Mesenchymal stem cell (in vitro differentiated cells and primary cell): ENCODE data around the gene PPP2R2D.
A peak's percentile ranks its signal among the peaks of the same experiment; 100 is the strongest.
"Not testable (repeated sequence)": the region's sequence is repeated elsewhere in the genome, so short reads cannot be mapped to it uniquely, and the experiment has no call there.

Experiments
- DNase-seq: peaks from one replicate; pipeline ENCODE4 v3.0.0-alpha.2; 2013
- H2AFZ ChIP-seq: one replicate; pipeline ENCODE4 v1.6.1; 2013; ENCODE audit warnings: low read depth, mild to moderate bottlenecking, control low read depth, inconsistent platforms, low read length, moderate library complexity
- H2AK5ac ChIP-seq: 2 replicates; pipeline ENCODE4 v1.6.1; 2013; ENCODE audit warnings: low read length, moderate library complexity, mild to moderate bottlenecking, inconsistent platforms; ENCODE audit not compliant: severe bottlenecking
- H2BK120ac ChIP-seq: one replicate; pipeline ENCODE4 v1.6.1; 2013; ENCODE audit warnings: low read depth, mild to moderate bottlenecking, inconsistent platforms, low read length, moderate library complexity
- H2BK12ac ChIP-seq, 2 experiments: one replicate each; pipeline ENCODE4 v1.6.1; 2013; ENCODE audit warnings: inconsistent platforms in 2 of 2, low read length in 2 of 2, mild to moderate bottlenecking in 2 of 2, moderate library complexity in 2 of 2, control low read depth in 1 of 2
- H2BK15ac ChIP-seq: one replicate; pipeline ENCODE4 v1.6.1; 2013; ENCODE audit warnings: mild to moderate bottlenecking, low read depth, inconsistent platforms; ENCODE audit not compliant: poor library complexity, severe bottlenecking
- H2BK5ac ChIP-seq: 2 replicates; pipeline ENCODE4 v1.6.1; 2013; ENCODE audit warnings: low read depth, mild to moderate bottlenecking, low read length, control low read depth, inconsistent platforms; ENCODE audit not compliant: poor library complexity, severe bottlenecking
- H3K14ac ChIP-seq, 2 experiments: one replicate each; pipeline ENCODE4 v1.6.1; 2013; ENCODE audit warnings: inconsistent platforms in 2 of 2, low read length in 2 of 2, control low read depth in 1 of 2, mild to moderate bottlenecking in 1 of 2, moderate library complexity in 1 of 2
- H3K18ac ChIP-seq, 2 experiments: one replicate each; pipeline ENCODE4 v1.6.1; 2013; ENCODE audit warnings: inconsistent platforms in 2 of 2, low read length in 2 of 2, control low read depth in 1 of 2, low read depth in 1 of 2, mild to moderate bottlenecking in 1 of 2
- H3K23ac ChIP-seq, 2 experiments: one replicate each; pipeline ENCODE4 v1.6.1; 2013; ENCODE audit warnings: inconsistent platforms in 2 of 2, low read length in 2 of 2, mild to moderate bottlenecking in 2 of 2, moderate library complexity in 2 of 2, control low read depth in 1 of 2
- H3K27ac ChIP-seq: 2 replicates; pipeline ENCODE4 v1.5.1; 2013; ENCODE audit warnings: mild to moderate bottlenecking, moderate library complexity, low read length, control low read depth, inconsistent platforms; ENCODE audit not compliant: poor library complexity, severe bottlenecking
- H3K27me3 ChIP-seq, 2 experiments: 2 replicates each; pipeline versions ENCODE4 v1.6.1 to v1.7.0; 2013; ENCODE audit warnings: low read length in 2 of 2, mild to moderate bottlenecking in 2 of 2, moderate library complexity in 2 of 2, control low read depth in 1 of 2, inconsistent platforms in 1 of 2; ENCODE audit not compliant: control insufficient read depth in 1 of 2, insufficient read depth in 1 of 2
- H3K36me3 ChIP-seq, 2 experiments: 2 replicates each; pipeline versions ENCODE4 v1.6.1 to v1.7.0; 2013; ENCODE audit warnings: low read length in 2 of 2, control low read depth in 1 of 2, inconsistent platforms in 1 of 2, low read depth in 1 of 2, mild to moderate bottlenecking in 1 of 2; ENCODE audit not compliant: insufficient read depth in 2 of 2, control insufficient read depth in 1 of 2
- H3K4ac ChIP-seq, 2 experiments: one replicate each; pipeline ENCODE4 v1.6.1; 2013; ENCODE audit warnings: inconsistent platforms in 2 of 2, low read length in 2 of 2, mild to moderate bottlenecking in 2 of 2, moderate library complexity in 2 of 2, control low read depth in 1 of 2, low read depth in 1 of 2
- H3K4me1 ChIP-seq: 2 replicates; pipeline ENCODE4 v1.6.1; 2013; ENCODE audit warnings: low read depth, low read length, control low read depth; ENCODE audit not compliant: control insufficient read depth, insufficient read depth
- H3K4me2 ChIP-seq: 2 replicates; pipeline ENCODE4 v1.6.1; 2013; ENCODE audit warnings: low read length, mild to moderate bottlenecking, inconsistent platforms; ENCODE audit not compliant: poor library complexity, severe bottlenecking
- H3K4me3 ChIP-seq, 2 experiments: 2 replicates each; pipeline versions ENCODE4 v1.5.1 to v1.7.0; 2013; ENCODE audit warnings: low read length in 2 of 2, mild to moderate bottlenecking in 2 of 2, control low read depth in 1 of 2, low read depth in 1 of 2; ENCODE audit not compliant: insufficient read depth in 1 of 2
- H3K79me1 ChIP-seq: replicated peaks from 2 replicates; pipeline ENCODE4 v1.6.1; 2013; ENCODE audit warnings: mild to moderate bottlenecking, control low read depth, low read length, inconsistent platforms; ENCODE audit not compliant: poor library complexity, severe bottlenecking
- H3K9ac ChIP-seq: 2 replicates; pipeline ENCODE4 v1.7.0; 2013; ENCODE audit warnings: mild to moderate bottlenecking, low read length, moderate library complexity
- H3K9me3 ChIP-seq: 2 replicates; pipeline ENCODE4 v1.7.0; 2013; ENCODE audit warnings: mild to moderate bottlenecking, low read length; ENCODE audit not compliant: control insufficient read depth
- H4K8ac ChIP-seq: one replicate; pipeline ENCODE4 v1.6.1; 2013; ENCODE audit warnings: inconsistent platforms, mild to moderate bottlenecking, low read length, moderate library complexity
- H4K91ac ChIP-seq: one replicate; pipeline ENCODE4 v1.6.1; 2013; ENCODE audit warnings: mild to moderate bottlenecking, low read length, inconsistent platforms
- WGBS: methylation state at CpG from one replicate; pipeline ENCODE4 v1.1.7; 2013; ENCODE audit warnings: mixed read lengths; 5-methylcytosine and 5-hydroxymethylcytosine counted together

The PPP2R2D gene

DNA sequence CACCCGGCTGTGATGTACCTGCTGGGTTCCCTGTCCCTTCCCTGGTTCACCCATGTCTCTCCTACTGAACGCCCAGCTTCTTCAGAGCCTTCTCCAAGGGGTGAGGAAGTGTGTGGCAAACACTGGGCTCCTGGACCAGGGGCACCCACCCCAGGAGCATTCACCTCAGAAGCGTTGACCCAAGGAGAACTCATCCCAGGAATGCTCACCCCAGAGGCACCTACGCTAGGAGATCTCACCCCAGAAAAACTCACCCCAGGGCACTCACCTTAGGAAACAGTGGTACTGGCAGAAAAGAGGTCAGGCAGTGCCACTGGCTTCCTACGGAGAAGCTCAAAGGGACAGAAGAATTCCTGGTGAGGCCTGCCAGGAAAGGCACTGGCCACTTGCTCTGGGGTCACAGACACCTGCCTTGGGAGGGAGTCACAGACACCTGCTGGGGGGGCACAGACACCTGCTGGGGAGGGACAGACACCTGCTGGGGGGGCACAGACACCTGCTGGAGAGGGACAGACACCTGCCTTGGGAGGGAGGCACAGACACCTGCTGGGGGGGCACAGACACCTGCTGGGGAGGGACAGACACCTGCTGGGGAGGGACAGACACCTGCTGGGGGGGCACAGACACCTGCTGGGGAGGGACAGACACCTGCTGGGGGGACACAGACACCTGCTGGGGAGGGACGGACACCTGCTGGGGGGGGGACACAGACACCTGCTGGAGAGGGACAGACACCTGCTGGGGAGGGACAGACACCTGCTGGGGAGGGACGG is 17.0 kb upstream of the PPP2R2D start:
- not testable (repeated sequence) for H3K79me1 ChIP-seq, H3K4me2 ChIP-seq, H3K23ac ChIP-seq, DNase-seq, H3K27ac ChIP-seq, H3K4ac ChIP-seq, H3K9me3 ChIP-seq, H2BK120ac ChIP-seq, H3K14ac ChIP-seq, H2BK5ac ChIP-seq, H3K18ac ChIP-seq, H2AK5ac ChIP-seq, H3K9ac ChIP-seq, H3K4me3 ChIP-seq, H2BK12ac ChIP-seq, H4K8ac ChIP-seq, H2BK15ac ChIP-seq, H4K91ac ChIP-seq, H3K36me3 ChIP-seq, H2AFZ ChIP-seq, H3K4me1 ChIP-seq
- H3K27me3 ChIP-seq = peaks cover 0 to 32% of the 10 kb centered on the region in 2 experiments
- WGBS = 74% methylated on average over 4 of the region's 7 CpGs

DNA sequence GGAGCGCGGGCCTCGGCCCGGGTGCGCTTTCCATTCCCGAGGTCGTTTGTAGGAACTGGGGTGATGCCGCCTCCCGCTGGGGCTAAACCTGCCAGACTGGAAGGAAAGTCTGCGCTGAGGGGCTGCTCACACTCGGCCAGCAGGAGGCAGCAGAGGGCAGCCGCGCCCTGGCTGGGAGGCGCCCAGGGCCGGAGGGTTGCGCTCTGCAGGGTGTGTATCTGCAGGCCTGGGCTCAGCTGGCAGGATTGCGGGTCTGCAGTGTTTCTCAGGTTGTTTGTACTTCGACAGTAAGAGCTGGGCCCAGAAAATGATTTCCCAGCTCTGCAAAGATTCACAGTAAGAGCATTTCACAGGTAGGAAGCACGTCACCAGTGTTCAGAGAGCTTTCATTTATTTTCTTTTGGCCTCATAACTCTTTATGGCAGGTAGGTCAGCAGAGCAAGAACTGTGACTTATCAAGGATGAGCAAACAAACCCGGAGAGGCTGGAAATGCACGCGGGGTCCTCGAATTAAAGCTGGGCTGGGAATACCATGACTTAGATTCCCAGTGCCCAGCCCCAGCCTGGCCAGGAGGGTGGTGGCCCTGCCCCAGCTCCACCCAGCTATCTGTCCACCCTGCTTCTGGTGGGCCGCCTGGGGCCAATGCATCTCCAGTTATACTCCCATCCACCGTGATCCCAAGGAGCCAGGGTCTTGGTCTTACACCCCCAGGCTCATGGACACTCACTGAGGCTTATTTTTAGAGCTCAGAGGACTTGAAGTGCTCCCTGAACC is 15.2 kb upstream of the PPP2R2D start:
- no peak overlapping the region for H3K18ac ChIP-seq
- H2BK120ac ChIP-seq = no peak overlapping the region
- no peak overlapping the region for H4K8ac ChIP-seq
- H2BK15ac ChIP-seq = no peak overlapping the region
- no peak overlapping the region for H3K9ac ChIP-seq
- H3K23ac ChIP-seq = no peak overlapping the region
- no peak overlapping the region for H2BK5ac ChIP-seq
- no peaks in the 10 kb centered on the region for H3K4me1 ChIP-seq
- H3K79me1 ChIP-seq = no peaks in the 10 kb centered on the region
- peak; percentile 43 for DNase-seq
- H3K4ac ChIP-seq = no peak overlapping the region
- no peaks in the 10 kb centered on the region for H3K36me3 ChIP-seq
- H3K4me2 ChIP-seq = no peak overlapping the region
- H3K27me3 ChIP-seq = peaks cover 0 to 41% of the 10 kb centered on the region in 2 experiments
- H2AFZ ChIP-seq = no peak overlapping the region
- H2AK5ac ChIP-seq = no peak overlapping the region
- H4K91ac ChIP-seq = no peak overlapping the region
- H3K14ac ChIP-seq = no peak overlapping the region
- no peak overlapping the region for H2BK12ac ChIP-seq
- no peak overlapping the region for H3K4me3 ChIP-seq
- no peak overlapping the region for H3K27ac ChIP-seq
- H3K9me3 ChIP-seq = peaks cover 3% of the 10 kb centered on the region
- WGBS = 29% methylated on average over 25 of the region's 25 CpGs

DNA sequence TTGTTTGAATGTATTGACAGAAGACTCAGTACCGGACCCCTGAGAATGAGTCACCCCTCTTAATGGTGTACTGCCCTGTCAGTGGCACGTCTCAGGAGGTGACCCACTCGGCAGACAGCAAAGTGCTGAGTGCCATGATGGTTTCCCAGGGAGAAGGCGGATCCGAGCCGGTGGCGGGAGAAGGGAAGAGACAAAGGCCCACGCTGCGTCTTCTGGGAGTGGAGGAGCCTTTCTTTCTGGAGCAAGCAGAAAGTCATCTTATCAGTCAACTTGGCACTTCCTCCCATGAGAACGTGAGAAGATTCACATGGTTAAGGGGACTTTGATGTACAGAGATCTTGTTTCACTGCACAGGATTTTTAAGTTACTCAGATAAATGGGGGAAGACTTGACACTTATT is 14.6 kb upstream of the PPP2R2D start:
- Histone ChIP-seq H3K9ac (no peak overlapping the region), H3K9me3 (peaks cover 3% of the 10 kb centered on the region), H3K27ac (no peak overlapping the region), H2BK5ac (no peak overlapping the region), H2AFZ (no peak overlapping the region), H4K8ac (no peak overlapping the region), H3K18ac (no peak overlapping the region), H3K4me1 (peaks cover 2% of the 10 kb centered on the region), H3K4me2 (no peak overlapping the region), H3K36me3 (no peaks in the 10 kb centered on the region), H2BK120ac (no peak overlapping the region), H4K91ac (no peak overlapping the region), H3K4ac (no peak overlapping the region), H3K14ac (no peak overlapping the region), H2BK15ac (no peak overlapping the region), H3K27me3 (peaks cover 1 to 46% of the 10 kb centered on the region in 2 experiments), H2BK12ac (no peak overlapping the region), H2AK5ac (no peak overlapping the region), H3K79me1 (no peaks in the 10 kb centered on the region), H3K4me3 (no peak overlapping the region), H3K23ac (no peak overlapping the region)
- no peak for DNase-seq
- 84% methylated on average over 10 of the region's 10 CpGs for WGBS

DNA sequence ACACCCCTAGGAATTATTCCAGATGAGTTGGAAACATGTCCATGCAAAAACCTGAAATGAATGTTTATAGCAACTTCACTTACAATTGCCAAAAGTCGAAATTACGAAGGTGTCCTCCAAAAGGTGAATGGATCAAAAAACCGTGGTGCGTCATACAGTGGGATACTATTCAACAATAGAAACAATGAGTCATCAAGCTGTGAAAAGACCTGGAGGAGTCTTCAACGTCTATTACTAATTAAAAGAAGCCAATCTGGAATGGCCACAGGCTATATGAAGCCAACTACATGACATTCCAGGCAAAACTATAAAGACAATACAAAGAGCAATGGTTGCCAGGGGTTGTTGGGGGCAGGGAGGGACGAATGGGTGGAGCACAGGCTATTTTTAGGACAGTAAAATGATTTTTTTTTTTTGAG is 12.6 kb upstream of the PPP2R2D start:
- Histone ChIP-seq H2AFZ (no peak overlapping the region), H3K9me3 (no peaks in the 10 kb centered on the region), H3K4me3 (no peak overlapping the region), H3K27ac (no peak overlapping the region), H2BK12ac (no peak overlapping the region), H3K9ac (no peak overlapping the region), H3K18ac (no peak overlapping the region), H3K4me1 (peaks cover 3% of the 10 kb centered on the region), H4K8ac (no peak overlapping the region), H2BK15ac (no peak overlapping the region), H3K14ac (no peak overlapping the region), H3K23ac (no peak overlapping the region), H3K36me3 (no peaks in the 10 kb centered on the region), H3K27me3 (peaks cover 21 to 53% of the 10 kb centered on the region in 2 experiments), H3K4me2 (no peak overlapping the region), H3K4ac (no peak overlapping the region), H2BK5ac (no peak overlapping the region), H2AK5ac (no peak overlapping the region), H4K91ac (no peak overlapping the region), H2BK120ac (no peak overlapping the region), H3K79me1 (no peaks in the 10 kb centered on the region)
- WGBS = 94% methylated on average over 4 of the region's 6 CpGs
- no peak for DNase-seq
